IMR-90 (cell line): Measurements from ENCODE around the gene SLC2A2.

Experiments
- CEBPB ChIP-seq: IDR thresholded peaks from 2 replicates; pipeline ENCODE4 v1.6.1; 2012; ENCODE audit warnings: low read depth, low read length, improper control_type of control experiment
- ELK1 ChIP-seq: fragments of 150-350 bp; IDR thresholded peaks from 2 replicates; pipeline ENCODE4 v1.6.1; 2016; ENCODE audit warnings: low read depth, mild to moderate bottlenecking, low read length, moderate library complexity, borderline replicate concordance
- MAFK ChIP-seq: IDR thresholded peaks from 2 replicates; pipeline ENCODE4 v1.6.1; 2012; ENCODE audit warnings: low read depth, low read length, improper control_type of control experiment
- MAZ ChIP-seq: IDR thresholded peaks from 2 replicates; pipeline ENCODE4 v1.6.1; 2012; ENCODE audit warnings: low read depth, mild to moderate bottlenecking, low read length, improper control_type of control experiment, moderate library complexity, borderline replicate concordance
- MXI1 ChIP-seq: IDR thresholded peaks from 2 replicates; pipeline ENCODE4 v1.6.1; 2012; ENCODE audit warnings: low read depth, mild to moderate bottlenecking, low read length, moderate library complexity, borderline replicate concordance
- POLR2A ChIP-seq: IDR thresholded peaks from 2 replicates; pipeline ENCODE4 v1.6.1; 2012; ENCODE audit warnings: mild to moderate bottlenecking, low read depth, low read length
- RAD21 ChIP-seq: IDR thresholded peaks from 2 replicates; pipeline ENCODE4 v1.6.1; 2012; ENCODE audit warnings: low read length, improper control_type of control experiment
- RCOR1 ChIP-seq: IDR thresholded peaks from 2 replicates; pipeline ENCODE4 v1.6.1; 2012; ENCODE audit warnings: mild to moderate bottlenecking, low read length, improper control_type of control experiment; ENCODE audit not compliant: insufficient replicate concordance
- RFX5 ChIP-seq: IDR thresholded peaks from 2 replicates; pipeline ENCODE4 v1.8.0; 2012; ENCODE audit warnings: low read depth, mild to moderate bottlenecking, low read length, moderate library complexity
- SMC3 ChIP-seq: fragments of 150-350 bp; IDR thresholded peaks from 2 replicates; pipeline ENCODE4 v1.6.1; 2016; ENCODE audit warnings: low read depth, mild to moderate bottlenecking, antibody characterized with exemption, low read length, moderate library complexity
- USF2 ChIP-seq: fragments of 150-350 bp; IDR thresholded peaks from 2 replicates; pipeline ENCODE4 v1.6.1; 2017; ENCODE audit warnings: mild to moderate bottlenecking, antibody characterized with exemption, low read length, low read depth
- TF ChIP-seq, protein P1 (sequence below): conservative IDR thresholded peaks from 2 replicates; pipeline ENCODE4 v1.5.1; 2012; ENCODE audit warnings: mild to moderate bottlenecking, low read depth, low read length, improper control_type of control experiment

- TF ChIP-seq POLR2A (no peak), USF2 (no peak), CEBPB (no peak), RAD21 (no peak), ELK1 (no peak), RFX5 (no peak), RCOR1 (no peak), MAFK (no peak), SMC3 (no peak), MXI1 (no peak), MAZ (no peak)
- TF ChIP-seq, protein P1, sequence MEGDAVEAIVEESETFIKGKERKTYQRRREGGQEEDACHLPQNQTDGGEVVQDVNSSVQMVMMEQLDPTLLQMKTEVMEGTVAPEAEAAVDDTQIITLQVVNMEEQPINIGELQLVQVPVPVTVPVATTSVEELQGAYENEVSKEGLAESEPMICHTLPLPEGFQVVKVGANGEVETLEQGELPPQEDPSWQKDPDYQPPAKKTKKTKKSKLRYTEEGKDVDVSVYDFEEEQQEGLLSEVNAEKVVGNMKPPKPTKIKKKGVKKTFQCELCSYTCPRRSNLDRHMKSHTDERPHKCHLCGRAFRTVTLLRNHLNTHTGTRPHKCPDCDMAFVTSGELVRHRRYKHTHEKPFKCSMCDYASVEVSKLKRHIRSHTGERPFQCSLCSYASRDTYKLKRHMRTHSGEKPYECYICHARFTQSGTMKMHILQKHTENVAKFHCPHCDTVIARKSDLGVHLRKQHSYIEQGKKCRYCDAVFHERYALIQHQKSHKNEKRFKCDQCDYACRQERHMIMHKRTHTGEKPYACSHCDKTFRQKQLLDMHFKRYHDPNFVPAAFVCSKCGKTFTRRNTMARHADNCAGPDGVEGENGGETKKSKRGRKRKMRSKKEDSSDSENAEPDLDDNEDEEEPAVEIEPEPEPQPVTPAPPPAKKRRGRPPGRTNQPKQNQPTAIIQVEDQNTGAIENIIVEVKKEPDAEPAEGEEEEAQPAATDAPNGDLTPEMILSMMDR = no peak
Measured at GRCh38 chr3:171046760-171047159, 20.2 kb upstream of the SLC2A2 start.
